GM06990 (cell line): ENCODE data around the gene ADCK2.

Source experiments
- DNase-seq: peaks from one replicate; pipeline ENCODE4 v3.0.0-alpha.2; 2011; ENCODE audit not compliant: insufficient read length; ENCODE audit errors: extremely low read depth
- H3K27me3 ChIP-seq: replicated peaks from 2 replicates; pipeline ENCODE4 v1.6.0; 2011; ENCODE audit warnings: low read length; ENCODE audit not compliant: control insufficient read depth, insufficient read depth
- H3K36me3 ChIP-seq: 2 replicates; pipeline ENCODE4 v1.5.1; 2011; ENCODE audit warnings: low read length; ENCODE audit not compliant: control insufficient read depth, insufficient read depth
- H3K4me3 ChIP-seq: replicated peaks from 2 replicates; pipeline ENCODE4 v1.5.1; 2011; ENCODE audit warnings: low read depth, mild to moderate bottlenecking, control low read depth, low read length
- TF ChIP-seq, protein P1 (sequence below): IDR thresholded peaks from 2 replicates; pipeline ENCODE4 v1.5.1; 2011; ENCODE audit warnings: low read length, control low read depth, mild to moderate bottlenecking, inconsistent platforms; ENCODE audit not compliant: insufficient read depth, poor library complexity, severe bottlenecking

Gene ADCK2

DNA sequence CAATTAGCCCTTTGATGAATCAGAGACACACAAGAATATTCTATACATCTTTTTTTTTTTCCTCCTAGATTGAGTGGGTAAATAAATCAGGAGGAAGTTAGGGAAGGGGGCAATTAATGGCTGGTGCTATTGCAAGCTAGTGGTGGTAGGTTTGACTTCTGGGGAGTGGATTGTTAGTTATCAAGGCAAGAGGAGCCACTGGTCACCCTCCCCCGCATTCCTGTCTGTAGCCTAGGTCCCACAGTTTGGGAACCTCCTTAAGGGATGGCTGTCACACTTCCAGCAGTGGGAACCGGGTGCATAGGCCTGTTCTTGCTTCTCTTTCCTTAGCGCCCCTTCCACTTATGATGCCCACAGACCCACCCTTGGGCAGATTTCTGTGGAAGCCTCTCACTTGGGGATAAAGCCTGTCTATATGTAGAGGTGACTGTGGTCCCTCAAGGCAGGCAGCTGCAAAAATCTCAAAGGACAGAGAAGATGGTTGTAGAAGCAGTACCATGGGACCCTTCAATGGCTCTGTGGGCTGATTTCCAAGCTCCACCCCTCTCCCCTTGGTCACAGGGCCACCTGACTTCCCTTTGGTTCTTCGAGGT, 2.3 kb upstream of the ADCK2 start:
- Histone ChIP-seq H3K4me3 (no peak overlapping the region), H3K36me3 (no peaks in the 10 kb centered on the region), H3K27me3 (no peaks in the 10 kb centered on the region)
- TF ChIP-seq, protein P1, sequence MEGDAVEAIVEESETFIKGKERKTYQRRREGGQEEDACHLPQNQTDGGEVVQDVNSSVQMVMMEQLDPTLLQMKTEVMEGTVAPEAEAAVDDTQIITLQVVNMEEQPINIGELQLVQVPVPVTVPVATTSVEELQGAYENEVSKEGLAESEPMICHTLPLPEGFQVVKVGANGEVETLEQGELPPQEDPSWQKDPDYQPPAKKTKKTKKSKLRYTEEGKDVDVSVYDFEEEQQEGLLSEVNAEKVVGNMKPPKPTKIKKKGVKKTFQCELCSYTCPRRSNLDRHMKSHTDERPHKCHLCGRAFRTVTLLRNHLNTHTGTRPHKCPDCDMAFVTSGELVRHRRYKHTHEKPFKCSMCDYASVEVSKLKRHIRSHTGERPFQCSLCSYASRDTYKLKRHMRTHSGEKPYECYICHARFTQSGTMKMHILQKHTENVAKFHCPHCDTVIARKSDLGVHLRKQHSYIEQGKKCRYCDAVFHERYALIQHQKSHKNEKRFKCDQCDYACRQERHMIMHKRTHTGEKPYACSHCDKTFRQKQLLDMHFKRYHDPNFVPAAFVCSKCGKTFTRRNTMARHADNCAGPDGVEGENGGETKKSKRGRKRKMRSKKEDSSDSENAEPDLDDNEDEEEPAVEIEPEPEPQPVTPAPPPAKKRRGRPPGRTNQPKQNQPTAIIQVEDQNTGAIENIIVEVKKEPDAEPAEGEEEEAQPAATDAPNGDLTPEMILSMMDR = no peak
- no peak for DNase-seq

DNA sequence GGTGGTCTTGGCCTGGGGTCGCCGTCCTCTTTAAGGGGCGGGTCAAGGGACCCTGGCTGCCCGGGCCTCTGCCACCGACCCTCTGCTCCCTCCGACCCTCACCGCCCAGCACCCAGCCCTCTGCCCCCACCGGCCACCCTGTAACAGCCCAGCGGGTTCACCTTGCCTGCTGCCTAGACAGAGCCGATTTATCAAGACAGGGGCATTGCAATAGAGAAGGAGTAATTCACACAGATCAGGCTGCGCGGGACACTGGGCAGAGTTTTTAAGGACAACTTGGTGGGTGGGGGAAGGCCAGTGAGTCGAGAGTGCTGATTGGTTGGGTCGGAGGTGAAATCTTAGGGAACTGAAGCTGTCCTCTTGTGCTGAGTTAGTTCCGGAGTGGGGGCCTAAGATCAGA, 779 bp upstream of the ADCK2 start:
- DNase-seq = no peak
- TF ChIP-seq, protein P1 = no peak
- H3K36me3 ChIP-seq = no peaks in the 10 kb centered on the region
- H3K27me3 ChIP-seq = no peaks in the 10 kb centered on the region
- H3K4me3 ChIP-seq = no peak overlapping the region

DNA sequence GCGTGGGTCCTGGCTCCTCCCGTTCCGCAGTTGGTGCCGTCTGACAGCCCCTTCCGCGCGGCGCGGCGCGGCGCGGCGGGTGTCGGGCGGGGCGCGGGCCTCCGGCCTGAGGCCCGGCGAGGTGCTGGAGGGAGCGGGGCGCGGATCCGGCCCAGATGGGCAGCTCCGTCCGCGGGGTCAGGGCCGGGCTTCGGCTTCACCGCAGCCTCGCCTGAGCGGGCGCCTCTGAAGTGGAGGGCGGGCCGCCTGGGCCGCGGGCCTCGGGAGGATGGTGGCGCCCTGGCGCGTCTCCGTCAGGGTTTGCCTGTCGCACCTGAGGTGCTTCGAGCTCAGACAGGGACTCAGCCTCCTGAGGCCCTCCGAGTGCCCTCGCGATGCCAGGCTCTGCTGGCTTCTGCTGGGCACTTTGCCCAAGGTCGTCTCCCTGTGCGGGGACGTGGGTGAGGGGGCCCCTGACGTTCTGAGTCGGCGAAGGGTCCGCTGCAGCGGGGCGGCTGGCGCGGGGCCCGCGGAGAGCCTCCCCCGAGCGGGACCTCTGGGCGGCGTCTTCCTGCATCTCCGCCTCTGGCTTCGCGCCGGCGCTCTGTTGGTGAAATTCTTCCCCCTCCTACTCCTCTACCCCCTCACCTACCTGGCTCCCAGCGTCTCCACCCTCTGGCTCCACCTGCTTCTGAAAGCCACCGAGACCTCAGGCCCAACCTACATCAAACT, 473 bp downstream of the ADCK2 start:
- Histone ChIP-seq H3K4me3 (peak overlapping the region; percentile 70), H3K36me3 (no peaks in the 10 kb centered on the region; the same call in 1 of the 2 replicates), H3K27me3 (no peaks in the 10 kb centered on the region)
- peak; percentile 71 for DNase-seq
- TF ChIP-seq, protein P1 = no peak

DNA sequence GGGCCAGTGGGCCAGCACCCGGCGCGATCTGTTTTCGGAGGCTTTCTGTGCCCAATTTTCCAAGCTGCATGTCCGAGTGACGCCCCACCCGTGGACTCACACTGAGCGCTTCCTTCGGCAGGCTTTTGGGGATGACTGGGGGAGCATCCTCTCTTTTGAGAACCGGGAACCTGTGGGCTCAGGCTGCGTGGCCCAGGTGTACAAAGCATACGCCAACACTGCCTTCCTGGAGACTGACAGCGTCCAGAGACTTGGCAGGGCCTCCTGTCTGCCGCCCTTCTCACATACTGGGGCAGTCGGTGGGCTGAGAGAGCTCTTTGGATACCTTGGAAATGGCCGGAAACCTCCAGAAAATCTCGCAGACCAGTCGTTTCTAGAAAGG, 1.0 kb downstream of the ADCK2 start:
- TF ChIP-seq, protein P1 = no peak
- peak; percentile 28 for DNase-seq
- Histone ChIP-seq H3K27me3 (no peaks in the 10 kb centered on the region), H3K4me3 (peak overlapping the region; percentile 70), H3K36me3 (no peaks in the 10 kb centered on the region; the same call in 1 of the 2 replicates)

DNA sequence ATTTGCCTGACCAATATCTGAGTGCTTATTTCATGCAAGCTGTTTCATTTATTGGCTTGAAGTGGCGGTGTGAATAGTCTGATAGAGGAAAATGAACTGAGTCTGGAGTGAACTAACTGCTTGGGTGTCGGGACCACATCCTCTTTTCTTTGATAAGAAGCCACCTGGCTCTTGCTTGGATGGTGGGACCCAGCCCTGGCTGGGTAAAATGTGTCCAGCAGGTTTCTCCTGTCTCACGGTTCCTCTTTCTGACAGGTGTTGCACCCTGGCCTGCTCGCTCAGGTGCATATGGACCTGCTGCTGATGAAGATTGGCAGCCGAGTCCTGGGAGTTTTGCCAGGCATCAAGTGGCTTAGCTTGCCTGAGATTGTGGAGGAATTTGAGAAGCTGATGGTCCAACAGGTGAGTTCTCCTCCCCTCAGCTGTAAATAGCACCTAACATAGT, 1.6 kb downstream of the ADCK2 start:
- TF ChIP-seq, protein P1 = no peak
- Histone ChIP-seq H3K36me3 (no peaks in the 10 kb centered on the region; the same call in 1 of the 2 replicates), H3K27me3 (no peaks in the 10 kb centered on the region), H3K4me3 (no peak overlapping the region)
- DNase-seq = peak; percentile 51
